CD4-positive, CD25-positive, alpha-beta regulatory T cell (primary cell): ENCODE data around the gene ZNF735. TPM values are rescaled to one million over a fixed set of nuclear protein-coding genes. Genes with fewer than 3 reads are reported as not detected.
"Not testable (repeated sequence)": the region's sequence is repeated elsewhere in the genome, so short reads cannot be mapped to it uniquely, and the experiment has no call there.

Experiments used
- ATAC-seq, 2 donors: fragments of 150-1000 bp; cut with Tn5 transposase; one replicate each; pipeline ENCODE4 v1.10.0; 2021; ENCODE audit warnings: low read depth in 2 of 2, moderate number of reproducible peaks in 2 of 2, moderate library complexity in 1 of 2
- DNase-seq, 3 donors: peaks; one replicate each; pipeline versions ENCODE4 v3.0.0 to v3.0.0-alpha.2; 2012 to 2022; ENCODE audit warnings: mixed read lengths in 1 of 3
- H3K27ac ChIP-seq: one replicate; pipeline ENCODE4 v1.7.0; 2013; ENCODE audit warnings: mild to moderate bottlenecking, low read length; ENCODE audit not compliant: insufficient read depth, poor library complexity, severe bottlenecking
- H3K27me3 ChIP-seq: one replicate; pipeline ENCODE4 v1.7.0; 2013; ENCODE audit warnings: low read length; ENCODE audit not compliant: control insufficient read depth, insufficient read depth
- H3K36me3 ChIP-seq: one replicate; pipeline ENCODE4 v1.7.0; 2013; ENCODE audit warnings: mild to moderate bottlenecking, low read length, moderate library complexity; ENCODE audit not compliant: control insufficient read depth, insufficient read depth
- H3K4me1 ChIP-seq: 2 replicates; pipeline ENCODE4 v1.7.0; 2013; ENCODE audit warnings: mild to moderate bottlenecking, low read length; ENCODE audit not compliant: insufficient read depth, control insufficient read depth, poor library complexity, severe bottlenecking
- H3K4me3 ChIP-seq: one replicate; pipeline ENCODE4 v1.7.0; 2013; ENCODE audit warnings: low read depth, mild to moderate bottlenecking, low read length, moderate library complexity
- H3K9me3 ChIP-seq, 2 experiments: 1 replicate in 1 of 2; 2 replicates in 1 of 2; pipeline ENCODE4 v1.7.0; 2013; ENCODE audit warnings: low read length in 2 of 2, mild to moderate bottlenecking in 1 of 2, moderate library complexity in 1 of 2; ENCODE audit not compliant: control insufficient read depth in 2 of 2
- H3K27ac Mint-ChIP-seq, 3 donors: one replicate each; pipeline ENCODE4 v1.8.0; 2020 to 2022; ENCODE audit warnings: mild to moderate bottlenecking in 3 of 3, mixed read lengths in 3 of 3, moderate library complexity in 2 of 3
- H3K27me3 Mint-ChIP-seq: one replicate; pipeline ENCODE4 v1.8.0; 2022; ENCODE audit warnings: mild to moderate bottlenecking, mixed read lengths
- H3K36me3 Mint-ChIP-seq: one replicate; pipeline ENCODE4 v1.8.0; 2020; ENCODE audit warnings: mixed read lengths
- H3K4me1 Mint-ChIP-seq, 4 donors: one replicate each; pipeline ENCODE4 v1.8.0; 2020 to 2022; ENCODE audit warnings: mixed read lengths in 4 of 4, mild to moderate bottlenecking in 1 of 4
- H3K4me3 Mint-ChIP-seq, 4 donors: one replicate each; pipeline ENCODE4 v1.8.0; 2020 to 2022; ENCODE audit warnings: mild to moderate bottlenecking in 4 of 4, mixed read lengths in 4 of 4, moderate library complexity in 3 of 4
- H3K9me3 Mint-ChIP-seq, 7 donors: one replicate each; pipeline ENCODE4 v1.8.0; 2020 to 2022; ENCODE audit warnings: mixed read lengths in 7 of 7, mild to moderate bottlenecking in 3 of 7, moderate library complexity in 2 of 7
- polyA plus RNA-seq, 4 donors: library from polyadenylated mRNA; unstranded; fragments of 300-500 nt; fragmentation: Illumina TruSeq; gene quantifications; one replicate each; pipeline ENCODE4 v1.2.3, GENCODE V29; 2021
- total RNA-seq: library from RNA; stranded (reverse); gene quantifications from one replicate; pipeline ENCODE4 v1.2.3, GENCODE V29; 2022

The ZNF735 gene
- total RNA-seq (not detected), polyA plus RNA-seq (not detected)

GRCh38 chr7:64206903-64207302 is at the start of gene ZNF735:
ZNF735 (plus strand) TSS chr7:64207203; CDS start chr7:64207203, 0 bp downstream.
- H3K4me3 Mint-ChIP-seq = no peak within 1 kb of the TSS
- no peaks in the 10 kb centered on the region for H3K36me3 ChIP-seq
- H3K27ac ChIP-seq = no peak within 1 kb of the TSS
- no peaks in the 10 kb centered on the region for H3K4me1 ChIP-seq
- no peak within 1 kb of the TSS for H3K4me3 ChIP-seq
- no peaks in the 10 kb centered on the region for H3K27me3 ChIP-seq
- peaks cover 0 to 13% of the 10 kb centered on the region in 2 experiments for H3K9me3 ChIP-seq
- no peak for ATAC-seq
- no peaks in the 10 kb centered on the region for H3K27me3 Mint-ChIP-seq
- DNase-seq = no peak
- H3K9me3 Mint-ChIP-seq = peaks cover 0 to 38% (median 12%) of the 10 kb centered on the region in 7 donors
- H3K27ac Mint-ChIP-seq = peak within 1 kb of the TSS in 1 of 3 donors; percentile 20
- H3K4me1 Mint-ChIP-seq = no peaks in the 10 kb centered on the region
- H3K36me3 Mint-ChIP-seq = no peaks in the 10 kb centered on the region

DNA sequence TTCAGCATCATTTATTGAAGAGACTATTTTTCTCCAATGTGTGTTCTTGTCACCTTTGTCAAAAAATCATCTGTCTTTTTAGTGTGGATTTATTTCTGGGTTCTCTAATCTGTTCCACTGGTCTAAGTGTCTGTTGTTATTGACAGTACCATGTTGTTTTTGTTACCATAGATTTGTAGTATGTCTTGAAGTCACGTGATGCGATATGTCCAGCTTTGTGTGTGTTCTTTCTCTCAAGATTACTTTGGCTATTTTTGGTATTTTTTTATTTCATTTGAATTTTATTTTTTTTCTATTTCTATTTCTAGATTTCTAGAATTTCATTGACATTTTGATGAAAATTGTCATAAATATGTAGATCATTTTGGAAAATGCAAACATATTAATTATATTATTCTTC is 36.0 kb upstream of the ZNF735 start:
- not testable (repeated sequence) for H3K36me3 ChIP-seq, H3K27me3 ChIP-seq, H3K4me1 ChIP-seq, H3K36me3 Mint-ChIP-seq, H3K4me1 Mint-ChIP-seq, H3K4me3 ChIP-seq, H3K27ac ChIP-seq, H3K27ac Mint-ChIP-seq, H3K4me3 Mint-ChIP-seq, ATAC-seq, H3K27me3 Mint-ChIP-seq, DNase-seq
- peaks cover 4 to 19% of the 10 kb centered on the region in 2 experiments for H3K9me3 ChIP-seq
- peaks cover 0 to 28% (median 9%) of the 10 kb centered on the region in 7 donors for H3K9me3 Mint-ChIP-seq

- ATAC-seq (no peak), DNase-seq (no peak)
- no peak overlapping the region for H3K4me3 ChIP-seq
- H3K9me3 ChIP-seq = peaks cover 4 to 19% of the 10 kb centered on the region in 2 experiments
- H3K4me1 Mint-ChIP-seq = no peaks in the 10 kb centered on the region
- no peaks in the 10 kb centered on the region for H3K27me3 ChIP-seq
- no peaks in the 10 kb centered on the region for H3K4me1 ChIP-seq
- H3K4me3 Mint-ChIP-seq = no peak overlapping the region
- H3K36me3 ChIP-seq = no peaks in the 10 kb centered on the region
- H3K9me3 Mint-ChIP-seq = peaks cover 0 to 28% (median 9%) of the 10 kb centered on the region in 7 donors
- H3K36me3 Mint-ChIP-seq = no peaks in the 10 kb centered on the region
- no peak overlapping the region for H3K27ac ChIP-seq
- no peak overlapping the region for H3K27ac Mint-ChIP-seq
- no peaks in the 10 kb centered on the region for H3K27me3 Mint-ChIP-seq
Observed at GRCh38 chr7:64174328-64174727, 32.7 kb upstream of the ZNF735 start.

GRCh38 chr7:64174941-64175340 is 32.1 kb upstream of the ZNF735 start:
- no peaks in the 10 kb centered on the region for H3K36me3 Mint-ChIP-seq
- H3K27me3 ChIP-seq = no peaks in the 10 kb centered on the region
- no peaks in the 10 kb centered on the region for H3K4me1 ChIP-seq
- H3K4me1 Mint-ChIP-seq = no peaks in the 10 kb centered on the region
- no peak overlapping the region for H3K27ac ChIP-seq
- no peaks in the 10 kb centered on the region for H3K36me3 ChIP-seq
- peaks cover 0 to 25% (median 5%) of the 10 kb centered on the region in 7 donors for H3K9me3 Mint-ChIP-seq
- H3K9me3 ChIP-seq = peaks cover 4 to 19% of the 10 kb centered on the region in 2 experiments
- H3K27me3 Mint-ChIP-seq = no peaks in the 10 kb centered on the region
- ATAC-seq = no peak
- H3K27ac Mint-ChIP-seq = no peak overlapping the region
- no peak overlapping the region for H3K4me3 Mint-ChIP-seq
- DNase-seq = no peak
- H3K4me3 ChIP-seq = no peak overlapping the region

DNA sequence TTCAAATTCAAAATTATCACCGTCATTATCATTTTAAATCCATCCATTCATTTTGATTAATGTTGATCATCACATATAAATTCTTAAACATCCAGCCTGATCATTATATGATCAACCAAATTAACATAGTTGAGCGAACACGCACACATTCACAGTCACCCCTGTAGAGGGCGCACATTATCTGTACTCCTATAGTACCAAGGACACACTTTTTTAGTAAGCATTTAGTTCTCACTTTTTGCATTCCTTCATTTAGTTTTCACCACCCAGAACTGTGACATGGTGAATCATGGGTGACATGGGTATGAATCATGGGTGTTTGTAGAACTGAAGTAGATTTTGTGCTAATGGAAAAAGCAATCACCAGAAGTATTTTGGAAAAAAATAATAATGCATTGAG is 26.0 kb upstream of the ZNF735 start:
- H3K27ac ChIP-seq = no peak overlapping the region
- Mint-ChIP-seq H3K4me1 (no peaks in the 10 kb centered on the region), H3K4me3 (no peak overlapping the region), H3K9me3 (peaks cover 0 to 11% (median 8%) of the 10 kb centered on the region in 7 donors), H3K36me3 (no peaks in the 10 kb centered on the region), H3K27me3 (no peaks in the 10 kb centered on the region), H3K27ac (no peak overlapping the region)
- H3K27me3 ChIP-seq = no peaks in the 10 kb centered on the region
- no peaks in the 10 kb centered on the region for H3K36me3 ChIP-seq
- DNase-seq (peak in 1 of 3 donors; percentile 3), ATAC-seq (no peak)
- H3K9me3 ChIP-seq = peaks cover 4 to 6% of the 10 kb centered on the region in 2 experiments
- H3K4me1 ChIP-seq = no peaks in the 10 kb centered on the region
- H3K4me3 ChIP-seq = no peak overlapping the region

DNA sequence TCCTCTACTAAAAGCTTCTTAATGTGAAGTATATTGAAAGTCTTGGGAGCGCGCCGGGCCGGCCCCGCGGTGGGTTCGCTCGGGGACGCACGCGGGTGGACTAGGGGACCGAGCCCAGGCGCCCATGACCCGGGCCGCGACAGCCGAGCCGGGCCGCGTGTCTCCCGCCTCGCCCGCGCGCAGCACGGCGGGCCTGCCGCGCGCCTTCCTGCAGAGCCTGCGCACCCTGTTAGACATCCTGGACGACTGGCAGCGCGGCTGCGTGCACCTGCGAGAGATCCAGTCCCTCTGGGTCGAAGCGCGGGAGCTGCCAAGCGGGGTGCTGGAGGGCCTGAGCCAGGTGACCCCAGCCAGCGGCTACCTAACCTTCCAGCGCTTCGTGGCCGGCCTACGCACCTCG is 25.4 kb upstream of the ZNF735 start:
- Histone ChIP-seq H3K9me3 (peaks cover 4 to 6% of the 10 kb centered on the region in 2 experiments), H3K4me1 (no peaks in the 10 kb centered on the region), H3K27ac (no peak overlapping the region), H3K27me3 (no peaks in the 10 kb centered on the region), H3K4me3 (no peak overlapping the region), H3K36me3 (no peaks in the 10 kb centered on the region)
- ATAC-seq (no peak), DNase-seq (no peak)
- Mint-ChIP-seq H3K27ac (no peak overlapping the region), H3K9me3 (peaks cover 0 to 11% (median 8%) of the 10 kb centered on the region in 7 donors), H3K36me3 (no peaks in the 10 kb centered on the region), H3K4me3 (no peak overlapping the region), H3K27me3 (no peaks in the 10 kb centered on the region), H3K4me1 (no peaks in the 10 kb centered on the region)

- Mint-ChIP-seq H3K4me1 (no peaks in the 10 kb centered on the region), H3K27ac (no peak overlapping the region), H3K27me3 (no peaks in the 10 kb centered on the region), H3K36me3 (no peaks in the 10 kb centered on the region), H3K4me3 (no peak overlapping the region), H3K9me3 (peaks cover 0 to 12% (median 8%) of the 10 kb centered on the region in 7 donors)
- Histone ChIP-seq H3K9me3 (peaks cover 6% of the 10 kb centered on the region in 2 experiments), H3K4me3 (no peak overlapping the region), H3K4me1 (no peaks in the 10 kb centered on the region), H3K36me3 (no peaks in the 10 kb centered on the region), H3K27ac (no peak overlapping the region), H3K27me3 (no peaks in the 10 kb centered on the region)
- DNase-seq = no peak
- ATAC-seq = no peak
Observed at GRCh38 chr7:64182036-64182790, 24.8 kb upstream of the ZNF735 start.
